Measurements from ENCODE around the gene CACNG7. TPM values are rescaled to one million over a fixed set of nuclear protein-coding genes. Genes with fewer than 3 reads are reported as not detected.

The CACNG7 gene
- total RNA-seq, 8 experiments from 2014 or later, result 0.27 to 26.3 (median 12.1) TPM

- H3K4me1 ChIP-seq (replicated peaks in 1 of 2), result peaks cover 9 to 20% of the 10 kb centered on the region in 2 donors
- H3K27ac ChIP-seq, result peak overlapping the region in 1 of 2 donors; percentile 6
- no peak overlapping the region for H3K4me3 ChIP-seq
- 0 to 80% (median 37%) methylated on average over 1 to 14 of the region's 22 CpGs; no CpG with 5 or more reads in 3 of the 10 experiments for WGBS, 10 experiments
- ATAC-seq (replicated peaks in 6 of 8), result peak in 2 of 8 experiments; percentile 7 to 22
- in situ Hi-C loops (cut with MboI; ENCODE audit: low pct_unique_long_range_greater_than_20kb in 2 of 9, low sequenced_read_pairs in 9 of 9, unreplicated experiment in 9 of 9), result no loop called here
Measured at GRCh38 chr19:53989600-53990533, 80.8 kb downstream of the CACNG7 start.

DNA sequence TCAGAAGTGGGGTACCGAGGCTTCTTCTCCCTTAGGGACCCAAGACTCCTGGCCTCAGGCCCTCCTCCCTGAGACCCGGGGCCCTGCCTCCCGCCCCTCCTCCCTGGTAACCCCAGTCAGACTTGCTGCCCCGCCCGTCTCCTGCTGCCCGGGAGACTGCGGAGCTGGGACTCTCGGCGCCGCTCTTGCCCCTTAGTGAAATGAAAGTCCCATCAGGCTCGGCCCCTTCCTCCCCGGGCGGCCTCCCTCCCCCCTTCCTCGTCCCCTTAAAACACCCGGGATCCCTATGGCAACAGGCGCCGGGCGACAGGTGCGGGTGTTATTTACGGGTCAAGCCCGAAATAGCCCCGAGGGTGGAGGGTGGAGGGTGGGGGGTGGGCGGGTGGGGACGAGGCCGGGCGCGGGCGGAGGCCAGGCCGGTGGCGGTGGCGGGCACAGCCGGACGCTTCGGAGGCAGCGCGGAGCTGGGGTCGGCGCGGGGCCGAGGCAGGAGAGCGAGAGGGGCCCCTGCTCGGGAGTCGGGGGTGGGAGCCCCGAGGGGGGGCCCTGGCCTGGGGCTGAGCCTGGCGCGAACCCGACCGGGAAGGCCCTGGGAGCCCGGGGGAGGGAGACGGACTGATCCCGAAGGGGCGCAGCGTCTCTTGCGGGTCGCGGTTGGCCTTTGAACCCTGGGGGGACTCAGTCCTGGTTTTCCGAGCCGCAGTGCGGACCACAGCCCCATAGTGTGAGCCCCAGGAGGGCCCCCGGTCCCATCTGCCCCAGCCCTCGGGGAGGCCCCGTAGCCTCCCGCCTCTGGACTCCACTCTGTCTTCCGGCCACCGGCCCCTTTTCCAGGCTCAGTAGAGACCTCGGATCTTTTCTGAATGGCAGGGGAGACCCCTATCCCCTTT lies 82.4 kb downstream of the CACNG7 start, which contains the start of gene CACNG6:
Gene CACNG6 (plus strand): TSS at position 414 of the 890 bp plus-strand sequence. CDS start 1,241 bp downstream, outside the sequence.
- peak within 1 kb of the TSS; percentile 18 to 33 (median 22) for H3K4me3 ChIP-seq

DNA sequence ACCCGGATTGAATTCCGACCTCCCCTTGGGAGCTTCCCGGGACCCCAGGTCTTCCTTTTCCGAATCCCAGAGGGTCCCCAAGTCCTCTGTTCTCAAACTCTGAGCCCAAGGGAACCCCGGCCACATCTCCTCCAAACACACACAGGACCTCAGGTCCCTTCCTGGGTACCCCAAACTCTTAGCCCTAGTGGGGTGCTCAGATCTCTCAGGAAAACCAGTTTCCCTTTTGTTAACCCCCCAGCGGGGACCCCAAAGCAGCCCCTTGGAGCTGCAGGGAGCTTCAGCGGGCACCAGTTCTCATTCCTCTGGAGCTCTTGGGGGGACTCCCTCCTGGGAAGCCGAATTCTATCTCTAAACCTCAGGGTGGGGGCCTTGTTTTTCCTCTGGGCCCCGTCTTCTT lies 83.1 kb downstream of the CACNG7 start:
- H3K27ac ChIP-seq, result peak overlapping the region in 1 of 2 donors; percentile 58
- 75 to 100% (median 90%) methylated on average over 2 to 5 of the region's 9 CpGs; no CpG with 5 or more reads in 5 of the 10 experiments for WGBS, 10 experiments

More for the DNA sequence above, 82.4 kb downstream of the CACNG7 start, which contains the start of gene CACNG6:
- peak in 7 of 8 experiments; percentile 43 to 89 (median 83) for ATAC-seq (replicated peaks in 6 of 8)
- Histone ChIP-seq H3K27ac (peak within 1 kb of the TSS in 1 of 2 donors; percentile 69), H3K4me1 (replicated peaks in 1 of 2) (peaks cover 9 to 20% of the 10 kb centered on the region in 2 donors)
- no CpG with 5 or more reads among the region's 66 CpGs for WGBS, 10 experiments
- in situ Hi-C loops (cut with MboI; ENCODE audit: low pct_unique_long_range_greater_than_20kb in 2 of 9, low sequenced_read_pairs in 9 of 9, unreplicated experiment in 9 of 9), result no loop called here

GRCh38 chr19:53992815-53993214 lies 83.7 kb downstream of the CACNG7 start:
- WGBS, 10 experiments, result no CpG with 5 or more reads among the region's 43 CpGs
- Histone ChIP-seq H3K4me3 (no peak overlapping the region), H3K27ac (no peak overlapping the region), H3K4me1 (replicated peaks in 1 of 2) (peaks cover 9 to 20% of the 10 kb centered on the region in 2 donors)
- no peak for ATAC-seq (replicated peaks in 6 of 8)
- in situ Hi-C loops (cut with MboI; ENCODE audit: low pct_unique_long_range_greater_than_20kb in 2 of 9, low sequenced_read_pairs in 9 of 9, unreplicated experiment in 9 of 9), result no loop called here

More for the DNA sequence above, 83.1 kb downstream of the CACNG7 start:
- no peak for ATAC-seq (replicated peaks in 6 of 8)
- in situ Hi-C loops (cut with MboI; ENCODE audit: low pct_unique_long_range_greater_than_20kb in 2 of 9, low sequenced_read_pairs in 9 of 9, unreplicated experiment in 9 of 9), result no loop called here
- peaks cover 9 to 20% of the 10 kb centered on the region in 2 donors for H3K4me1 ChIP-seq (replicated peaks in 1 of 2)
- H3K4me3 ChIP-seq, result no peak overlapping the region

DNA sequence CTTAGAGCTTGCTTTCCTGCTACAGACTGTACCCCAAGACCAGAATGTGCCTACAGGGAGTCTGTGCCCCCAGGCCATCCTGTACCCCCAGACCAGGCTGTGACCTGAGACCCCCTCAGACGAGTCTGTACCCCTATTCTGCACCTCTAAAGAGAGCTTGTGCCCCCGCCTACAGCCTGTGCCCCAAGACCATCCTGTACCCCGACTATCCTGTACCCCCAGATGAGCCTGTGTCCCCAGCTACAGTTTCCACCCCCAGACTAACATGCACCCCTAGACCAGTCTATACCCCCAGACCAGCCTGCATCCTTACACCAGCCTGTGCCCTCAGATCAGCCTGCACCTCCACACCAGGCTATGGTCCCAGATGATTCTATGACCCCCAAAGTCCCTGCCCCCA lies 84.4 kb downstream of the CACNG7 start:
- no peak overlapping the region for H3K4me3 ChIP-seq
- peaks cover 9 to 20% of the 10 kb centered on the region in 2 donors for H3K4me1 ChIP-seq (replicated peaks in 1 of 2)
- ATAC-seq (replicated peaks in 6 of 8), result no peak
- H3K27ac ChIP-seq, result no peak overlapping the region
- in situ Hi-C loops (cut with MboI; ENCODE audit: low pct_unique_long_range_greater_than_20kb in 2 of 9, low sequenced_read_pairs in 9 of 9, unreplicated experiment in 9 of 9), result no loop called here
- 100% methylated on average over 1 of the region's 3 CpGs; no CpG with 5 or more reads in 9 of the 10 experiments for WGBS, 10 experiments

Other genes starting within 250 kb of the CACNG7 start
- 1 to 10 TPM in 1 of 8 experiments, under 1 TPM in 3, not detected in 4; 0.14 to 1.5 (median 0.52) TPM for gene NLRP12, start 85.0 kb upstream of the CACNG7 start, total RNA-seq
- 10 to 100 TPM in 5 of 8 experiments, 1 to 10 TPM in 3; 2.1 to 26.7 (median 11.6) TPM for gene MYADM, start 41.4 kb upstream of the CACNG7 start, total RNA-seq
- gene PRKCG, start 27.1 kb upstream of the CACNG7 start, total RNA-seq, result 1 to 10 TPM in 4 of 8 experiments, under 1 TPM in 4; 0.10 to 2.4 (median 0.91) TPM
- 1 to 10 TPM in 7 of 8 experiments, under 1 TPM in 1; 0.15 to 6.1 (median 1.6) TPM for gene CACNG8, start 53.7 kb downstream of the CACNG7 start, total RNA-seq
- gene CACNG6, start 82.4 kb downstream of the CACNG7 start, total RNA-seq, result 1 to 10 TPM in 4 of 8 experiments, under 1 TPM in 3, not detected in 1; 0.15 to 2.2 (median 1.0) TPM
- 1 to 10 TPM in 1 of 8 experiments, not detected in 7; 1.7 TPM for gene VSTM1, start 154.6 kb downstream of the CACNG7 start, total RNA-seq
- not detected for gene TARM1, start 172.1 kb downstream of the CACNG7 start, total RNA-seq
- under 1 TPM; 0.11 to 0.95 (median 0.22) TPM for gene OSCAR, start 191.5 kb downstream of the CACNG7 start, total RNA-seq
- 100 to 1,000 TPM; 188 to 271 (median 210) TPM for gene NDUFA3, start 193.6 kb downstream of the CACNG7 start, total RNA-seq
- 10 to 100 TPM; 14.9 to 34.7 (median 20.8) TPM for gene TFPT, start 206.4 kb downstream of the CACNG7 start, total RNA-seq
- gene PRPF31, start 206.5 kb downstream of the CACNG7 start, total RNA-seq, result 10 to 100 TPM; 29.5 to 78.7 (median 59.3) TPM
- gene CNOT3, start 228.5 kb downstream of the CACNG7 start, total RNA-seq, result 10 to 100 TPM in 4 of 8 experiments, 1 to 10 TPM in 4; 8.4 to 47.1 (median 13.0) TPM